OCI-LY3 (cell line): Measurements from ENCODE around the gene NNT.

Experiments used
- H2AFZ ChIP-seq: fragments of 200-600, 300-600 bp; shearing (Covaris generic); 2 replicates; pipeline ENCODE4 v1.6.0; 2014; ENCODE audit warnings: antibody characterized with exemption, low read depth, low read length
- H3K27ac ChIP-seq: fragments of 200-600, 300-600 bp; sonication (generic); 2 replicates; pipeline ENCODE4 v1.5.1; 2014; ENCODE audit warnings: mild to moderate bottlenecking, low read length, moderate library complexity, mixed read lengths
- H3K27me3 ChIP-seq: fragments of 200-600, 300-600 bp; sonication (generic); 2 replicates; pipeline ENCODE4 v1.6.1; 2014; ENCODE audit warnings: low read depth, low read length, mixed read lengths
- H3K36me3 ChIP-seq: fragments of 200-600, 300-600 bp; sonication (generic); replicated peaks from 2 replicates; pipeline ENCODE3; 2014; ENCODE audit warnings: low read depth, low read length, mixed read lengths
- H3K4me1 ChIP-seq: fragments of 300-600, 200-600 bp; sonication (generic); 2 replicates; pipeline ENCODE4 v1.6.1; 2014; ENCODE audit warnings: low read length, mixed read lengths
- H3K4me2 ChIP-seq: fragments of 200-600, 300-600 bp; sonication (generic); 2 replicates; pipeline ENCODE4 v1.6.1; 2014; ENCODE audit warnings: low read length, mixed read lengths
- H3K4me3 ChIP-seq: fragments of 300-600, 200-600 bp; sonication (generic); 2 replicates; pipeline ENCODE4 v1.5.1; 2014; ENCODE audit warnings: antibody characterized with exemption, mild to moderate bottlenecking, low read length, moderate library complexity
- H3K79me2 ChIP-seq: fragments of 300-600, 200-600 bp; shearing (Covaris generic); 2 replicates; pipeline ENCODE4 v1.6.1; 2014; ENCODE audit warnings: mild to moderate bottlenecking, low read length, mixed read lengths
- H3K9ac ChIP-seq: fragments of 300-600, 200-600 bp; shearing (Covaris generic); 2 replicates; pipeline ENCODE4 v1.6.0; 2014; ENCODE audit warnings: mild to moderate bottlenecking, low read length, moderate library complexity
- H3K9me3 ChIP-seq: fragments of 200-600, 300-600 bp; shearing (Covaris generic); 2 replicates; pipeline ENCODE4 v1.6.1; 2014; ENCODE audit warnings: low read length, mixed read lengths; ENCODE audit not compliant: insufficient read depth
- H4K20me1 ChIP-seq: fragments of 200-600, 300-600 bp; sonication (generic); 2 replicates; pipeline ENCODE4 v1.6.1; 2016; ENCODE audit warnings: low read length, mixed read lengths; ENCODE audit not compliant: insufficient read depth
- EZH2phosphoT487 ChIP-seq: fragments of 200-600 bp; shearing (Covaris generic); IDR thresholded peaks from 2 replicates; pipeline ENCODE4 v1.6.1; 2018; ENCODE audit warnings: antibody characterized with exemption, mixed run types, low read depth
- TF ChIP-seq, protein P1 (sequence below): fragments of 200-600, 300-600 bp; sonication (generic); IDR thresholded peaks from 2 replicates; pipeline ENCODE4 v1.5.1; 2014; ENCODE audit warnings: antibody characterized with exemption, low read length, low read depth

NNT gene

DNA sequence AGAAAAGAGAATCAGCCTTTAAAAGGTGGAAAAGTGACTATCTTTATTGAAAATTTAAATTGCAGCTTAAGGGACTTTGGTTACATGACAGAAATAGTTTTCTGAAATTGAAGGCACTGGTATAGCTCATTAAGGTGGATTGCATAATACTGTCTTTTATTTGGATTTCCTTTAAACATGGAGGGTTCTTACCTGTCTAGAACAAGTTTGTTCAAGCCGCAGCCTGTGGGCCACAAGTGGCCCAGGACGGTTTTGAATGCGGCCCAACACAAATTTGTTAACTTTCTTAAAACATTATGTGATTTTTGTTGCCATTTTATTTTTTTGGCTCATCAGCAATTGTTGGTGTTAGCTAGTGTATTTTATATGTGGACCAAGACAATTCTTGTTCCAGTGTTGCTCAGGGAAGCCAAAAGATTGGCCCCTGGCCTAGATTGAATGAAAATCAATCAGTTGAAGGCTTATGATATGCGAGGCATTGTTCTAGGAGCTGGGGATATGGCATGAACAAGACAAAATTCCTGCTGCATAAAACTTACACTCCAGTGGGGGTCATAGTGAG is 18.0 kb downstream of the NNT start:
- Histone ChIP-seq H3K4me1 (no peaks in the 10 kb centered on the region), H2AFZ (no peak overlapping the region), H3K4me2 (no peak overlapping the region), H3K27ac (no peak overlapping the region), H3K9ac (no peak overlapping the region), H3K79me2 (no peaks in the 10 kb centered on the region), H3K27me3 (no peaks in the 10 kb centered on the region), H4K20me1 (no peaks in the 10 kb centered on the region), H3K4me3 (no peak overlapping the region), H3K9me3 (no peaks in the 10 kb centered on the region), H3K36me3 (peaks cover 19% of the 10 kb centered on the region)
- no peak for TF ChIP-seq EZH2phosphoT487
- TF ChIP-seq, protein P1, sequence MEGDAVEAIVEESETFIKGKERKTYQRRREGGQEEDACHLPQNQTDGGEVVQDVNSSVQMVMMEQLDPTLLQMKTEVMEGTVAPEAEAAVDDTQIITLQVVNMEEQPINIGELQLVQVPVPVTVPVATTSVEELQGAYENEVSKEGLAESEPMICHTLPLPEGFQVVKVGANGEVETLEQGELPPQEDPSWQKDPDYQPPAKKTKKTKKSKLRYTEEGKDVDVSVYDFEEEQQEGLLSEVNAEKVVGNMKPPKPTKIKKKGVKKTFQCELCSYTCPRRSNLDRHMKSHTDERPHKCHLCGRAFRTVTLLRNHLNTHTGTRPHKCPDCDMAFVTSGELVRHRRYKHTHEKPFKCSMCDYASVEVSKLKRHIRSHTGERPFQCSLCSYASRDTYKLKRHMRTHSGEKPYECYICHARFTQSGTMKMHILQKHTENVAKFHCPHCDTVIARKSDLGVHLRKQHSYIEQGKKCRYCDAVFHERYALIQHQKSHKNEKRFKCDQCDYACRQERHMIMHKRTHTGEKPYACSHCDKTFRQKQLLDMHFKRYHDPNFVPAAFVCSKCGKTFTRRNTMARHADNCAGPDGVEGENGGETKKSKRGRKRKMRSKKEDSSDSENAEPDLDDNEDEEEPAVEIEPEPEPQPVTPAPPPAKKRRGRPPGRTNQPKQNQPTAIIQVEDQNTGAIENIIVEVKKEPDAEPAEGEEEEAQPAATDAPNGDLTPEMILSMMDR: no peak

DNA sequence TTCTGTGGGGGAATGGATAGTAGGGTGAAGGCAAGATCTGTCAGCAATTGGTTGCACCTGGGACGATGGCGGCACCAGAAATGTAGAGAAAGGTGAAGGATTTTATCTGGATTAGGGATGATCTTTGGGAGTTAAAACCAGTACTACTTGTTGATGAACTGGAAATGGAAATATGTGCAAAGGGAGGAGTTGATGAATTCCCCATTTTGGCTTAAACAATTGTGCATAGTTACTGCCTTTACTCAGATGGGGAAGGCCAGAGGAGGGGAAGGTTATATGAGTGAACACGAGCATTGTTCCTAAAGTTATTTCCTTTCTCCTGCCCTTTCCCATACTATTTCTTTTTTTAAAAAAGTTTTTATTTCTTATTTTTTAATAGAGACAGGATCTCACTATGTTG is 19.1 kb downstream of the NNT start:
- Histone ChIP-seq H2AFZ (no peak overlapping the region), H3K4me1 (no peaks in the 10 kb centered on the region), H3K4me3 (no peak overlapping the region), H4K20me1 (no peaks in the 10 kb centered on the region), H3K36me3 (peaks cover 15% of the 10 kb centered on the region), H3K9ac (no peak overlapping the region), H3K27me3 (no peaks in the 10 kb centered on the region), H3K27ac (no peak overlapping the region), H3K4me2 (no peak overlapping the region), H3K79me2 (no peaks in the 10 kb centered on the region), H3K9me3 (no peaks in the 10 kb centered on the region)
- no peak for TF ChIP-seq EZH2phosphoT487

DNA sequence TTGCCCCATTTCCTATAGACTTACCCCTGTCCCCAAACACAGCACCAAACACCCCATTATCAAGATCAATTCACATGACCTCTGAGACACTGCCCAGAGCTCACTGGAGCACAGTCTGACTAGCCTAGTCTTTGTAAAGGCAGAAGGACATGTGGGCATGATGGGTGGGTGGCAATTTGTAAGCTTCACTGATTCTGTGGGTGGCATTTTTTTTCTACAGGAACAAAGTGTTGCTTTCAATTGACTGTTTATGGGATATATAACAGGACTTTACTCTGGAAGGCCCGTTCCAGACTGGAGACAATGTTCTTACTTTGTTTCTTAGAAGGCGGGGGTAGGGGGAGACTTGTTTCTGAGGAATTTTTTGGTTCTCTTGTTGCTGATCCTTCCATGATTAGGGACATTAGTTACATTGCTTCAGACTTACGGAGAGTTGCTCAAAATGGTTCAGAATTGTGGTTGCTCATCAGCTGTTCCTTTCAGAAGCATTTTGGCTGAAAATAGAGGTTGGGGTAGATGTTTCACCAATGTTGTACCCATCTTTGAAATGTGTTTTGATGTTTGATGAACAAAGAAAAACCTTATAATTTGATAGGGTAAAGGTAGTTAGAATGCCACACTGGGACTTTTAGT is 20.2 kb downstream of the NNT start:
- Histone ChIP-seq H3K9ac (no peak overlapping the region), H2AFZ (no peak overlapping the region), H3K27ac (no peak overlapping the region), H3K4me1 (no peaks in the 10 kb centered on the region), H4K20me1 (no peaks in the 10 kb centered on the region), H3K4me3 (no peak overlapping the region), H3K36me3 (peaks cover 12% of the 10 kb centered on the region), H3K9me3 (no peaks in the 10 kb centered on the region), H3K27me3 (no peaks in the 10 kb centered on the region), H3K4me2 (no peak overlapping the region), H3K79me2 (no peaks in the 10 kb centered on the region)
- TF ChIP-seq EZH2phosphoT487: no peak
- TF ChIP-seq, protein P1: no peak

DNA sequence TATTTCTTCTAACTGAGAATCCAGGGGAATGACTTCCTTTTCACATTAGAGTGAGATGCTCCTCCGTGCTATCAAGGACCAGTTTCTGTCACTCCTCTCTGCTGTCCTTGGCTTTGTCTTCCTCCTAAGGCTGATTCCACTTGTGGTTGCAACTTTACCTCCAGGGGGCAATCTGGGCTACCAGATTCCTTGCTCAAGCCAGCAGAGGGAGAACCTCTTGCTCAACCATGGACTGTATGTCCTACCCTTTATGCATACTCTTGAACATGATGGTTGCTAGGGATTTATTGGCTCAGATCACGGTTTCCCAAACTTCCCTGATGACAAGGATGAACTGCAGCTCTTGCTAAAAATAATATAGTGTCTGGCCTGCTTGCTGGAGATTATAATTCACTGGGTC is 24.0 kb downstream of the NNT start:
- H2AFZ ChIP-seq: no peak overlapping the region
- TF ChIP-seq, protein P1: peak; percentile 40
- TF ChIP-seq EZH2phosphoT487: no peak
- H3K4me3 ChIP-seq: no peak overlapping the region
- no peaks in the 10 kb centered on the region for H3K4me1 ChIP-seq
- no peaks in the 10 kb centered on the region for H3K27me3 ChIP-seq
- no peaks in the 10 kb centered on the region for H3K79me2 ChIP-seq
- no peak overlapping the region for H3K9ac ChIP-seq
- no peaks in the 10 kb centered on the region for H3K9me3 ChIP-seq
- no peak overlapping the region for H3K4me2 ChIP-seq
- no peaks in the 10 kb centered on the region for H4K20me1 ChIP-seq
- no peak overlapping the region for H3K27ac ChIP-seq
- peaks cover 6% of the 10 kb centered on the region for H3K36me3 ChIP-seq
